Left ventricle myocardium inferior (tissue), 1 donor: ENCODE data around the gene NT5DC1. TPM values are rescaled to one million over a fixed set of nuclear protein-coding genes. Genes with fewer than 3 reads are reported as not detected.
"Not testable (repeated sequence)": the region's sequence is repeated elsewhere in the genome, so short reads cannot be mapped to it uniquely, and the experiment has no call there.

ENCODE experiments used
- DNase-seq: peaks from one replicate; pipeline ENCODE4 v3.0.0-alpha.2; 2020
- H3K27ac ChIP-seq: fragments of 200-600 bp; replicated peaks from 2 replicates; pipeline ENCODE4 v1.8.0; 2021
- H3K27me3 ChIP-seq: fragments of 200-600 bp; 2 replicates; pipeline ENCODE4 v1.8.0; 2021; ENCODE audit warnings: low read depth
- H3K36me3 ChIP-seq: fragments of 200-600 bp; 2 replicates; pipeline ENCODE4 v1.8.0; 2021
- H3K4me1 ChIP-seq: fragments of 200-600 bp; 2 replicates; pipeline ENCODE4 v1.8.0; 2021
- H3K4me3 ChIP-seq: fragments of 200-600 bp; 2 replicates; pipeline ENCODE4 v1.8.0; 2021; ENCODE audit warnings: mild to moderate bottlenecking, moderate library complexity
- H3K9me3 ChIP-seq: fragments of 200-600 bp; replicated peaks from 2 replicates; pipeline ENCODE4 v1.8.0; 2021
- intact Hi-C: fragments of 100-400 bp; cut with micrococcal nuclease; formaldehyde crosslinking; loops from one replicate; pipeline ENCODE4 v1.11.0; 2022
- total RNA-seq: library from RNA; stranded (reverse); fragmentation: NEBNext Ultra II Directional; extraction: Animal tissue kit (Norgen Biotek cat#: 25700); gene quantifications from one replicate; pipeline ENCODE4 v1.2.1, GENCODE V29; 2021
- TF ChIP-seq, protein P1 (sequence below): fragments of 200-600 bp; IDR thresholded peaks from 2 replicates; pipeline ENCODE4 v1.8.0; 2021; ENCODE audit warnings: antibody characterized with exemption, mild to moderate bottlenecking, borderline replicate concordance
- donor health status: DM: no; HTN: yes; CAD: no; lungs with severe emphysema.

Gene NT5DC1
- total RNA-seq, 1 donor from 2014 or later = 64.3 TPM

GRCh38 chr6:116279232-116280160 lies 178.8 kb downstream of the NT5DC1 start, which contains the start of gene TSPYL1:
Gene TSPYL1 (minus strand): TSS chr6:116279930. CDS start chr6:116279830, 100 bp downstream.
- H3K27me3 ChIP-seq = no peaks in the 10 kb centered on the region
- H3K27ac ChIP-seq = peak within 1 kb of the TSS; percentile 96
- peak; percentile 96 for DNase-seq
- no peaks in the 10 kb centered on the region for H3K9me3 ChIP-seq
- peaks cover 67% of the 10 kb centered on the region for H3K4me1 ChIP-seq
- H3K36me3 ChIP-seq = peaks cover 10% of the 10 kb centered on the region
- TF ChIP-seq, protein P1, sequence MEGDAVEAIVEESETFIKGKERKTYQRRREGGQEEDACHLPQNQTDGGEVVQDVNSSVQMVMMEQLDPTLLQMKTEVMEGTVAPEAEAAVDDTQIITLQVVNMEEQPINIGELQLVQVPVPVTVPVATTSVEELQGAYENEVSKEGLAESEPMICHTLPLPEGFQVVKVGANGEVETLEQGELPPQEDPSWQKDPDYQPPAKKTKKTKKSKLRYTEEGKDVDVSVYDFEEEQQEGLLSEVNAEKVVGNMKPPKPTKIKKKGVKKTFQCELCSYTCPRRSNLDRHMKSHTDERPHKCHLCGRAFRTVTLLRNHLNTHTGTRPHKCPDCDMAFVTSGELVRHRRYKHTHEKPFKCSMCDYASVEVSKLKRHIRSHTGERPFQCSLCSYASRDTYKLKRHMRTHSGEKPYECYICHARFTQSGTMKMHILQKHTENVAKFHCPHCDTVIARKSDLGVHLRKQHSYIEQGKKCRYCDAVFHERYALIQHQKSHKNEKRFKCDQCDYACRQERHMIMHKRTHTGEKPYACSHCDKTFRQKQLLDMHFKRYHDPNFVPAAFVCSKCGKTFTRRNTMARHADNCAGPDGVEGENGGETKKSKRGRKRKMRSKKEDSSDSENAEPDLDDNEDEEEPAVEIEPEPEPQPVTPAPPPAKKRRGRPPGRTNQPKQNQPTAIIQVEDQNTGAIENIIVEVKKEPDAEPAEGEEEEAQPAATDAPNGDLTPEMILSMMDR = no peak
- peak within 1 kb of the TSS; percentile 85 for H3K4me3 ChIP-seq
- intact Hi-C loops = no loop called here

- peak overlapping the region; percentile 96 for H3K27ac ChIP-seq
- no peaks in the 10 kb centered on the region for H3K27me3 ChIP-seq
- intact Hi-C loops = no loop called here
- no peaks in the 10 kb centered on the region for H3K9me3 ChIP-seq
- H3K36me3 ChIP-seq = peaks cover 8% of the 10 kb centered on the region
- no peak for DNase-seq
- peaks cover 58% of the 10 kb centered on the region for H3K4me1 ChIP-seq
- TF ChIP-seq, protein P1 = no peak
- H3K4me3 ChIP-seq = peak overlapping the region; percentile 85
These were observed 179.7 kb downstream of the NT5DC1 start for GRCh38 chr6:116280161-116280932.

- peak overlapping the region; percentile 96 for H3K27ac ChIP-seq
- peak overlapping the region; percentile 85 for H3K4me3 ChIP-seq
- no peaks in the 10 kb centered on the region for H3K9me3 ChIP-seq
- no peaks in the 10 kb centered on the region for H3K27me3 ChIP-seq
- DNase-seq = no peak
- TF ChIP-seq, protein P1 = no peak
- H3K4me1 ChIP-seq = peaks cover 52% of the 10 kb centered on the region
- H3K36me3 ChIP-seq = peaks cover 8% of the 10 kb centered on the region
- intact Hi-C loops = no loop called here
These were observed 180.3 kb downstream of the NT5DC1 start for GRCh38 chr6:116280933-116281316.

DNA sequence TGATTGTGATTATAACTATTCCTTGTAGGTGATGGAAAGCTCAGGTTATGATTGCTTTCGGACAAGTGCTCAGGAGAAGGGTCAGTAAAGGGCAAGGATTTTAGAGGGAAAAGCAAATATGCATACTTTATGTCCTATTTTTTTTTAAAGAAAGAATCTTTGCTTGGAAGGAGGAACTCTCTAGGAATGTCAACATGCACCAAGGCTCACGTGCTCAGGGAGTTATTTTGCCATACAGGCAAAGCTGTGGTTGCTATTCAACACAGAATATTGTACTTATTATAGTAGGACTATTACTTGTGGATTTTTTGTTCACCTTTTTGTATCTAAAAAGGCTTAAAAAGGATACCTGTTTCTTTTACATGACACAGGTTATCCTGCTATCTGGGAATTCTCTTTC lies 182.0 kb downstream of the NT5DC1 start:
- Histone ChIP-seq H3K36me3 (peaks cover 8% of the 10 kb centered on the region), H3K9me3 (no peaks in the 10 kb centered on the region), H3K4me3 (no peak overlapping the region), H3K27me3 (no peaks in the 10 kb centered on the region), H3K4me1 (peaks cover 35% of the 10 kb centered on the region), H3K27ac (no peak overlapping the region)
- TF ChIP-seq, protein P1 = no peak
- no peak for DNase-seq
- intact Hi-C loops = no loop called here

GRCh38 chr6:116283191-116283590 lies 182.5 kb downstream of the NT5DC1 start:
- DNase-seq = no peak
- intact Hi-C loops = no loop called here

DNA sequence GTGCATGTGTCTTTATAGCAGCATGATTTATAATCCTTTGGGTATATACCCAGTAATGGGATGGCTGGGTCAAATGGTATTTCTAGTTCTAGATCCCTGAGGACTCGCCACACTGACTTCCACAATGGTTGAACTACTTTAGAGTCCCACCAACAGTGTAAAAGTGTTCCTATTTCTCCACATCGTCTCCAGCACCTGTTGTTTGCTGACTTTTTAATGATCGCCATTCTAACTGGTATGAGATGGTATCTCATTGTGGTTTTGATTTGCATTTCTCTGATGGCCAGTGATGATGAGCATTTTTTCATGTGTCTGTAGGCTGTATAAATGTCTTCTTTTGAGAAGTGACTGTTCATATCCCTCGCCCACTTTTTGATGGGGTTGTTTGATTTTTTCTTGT lies 184.3 kb downstream of the NT5DC1 start:
- not testable (repeated sequence) for DNase-seq, H3K27me3 ChIP-seq, H3K27ac ChIP-seq, H3K36me3 ChIP-seq, H3K4me3 ChIP-seq, H3K9me3 ChIP-seq
- peaks cover 14% of the 10 kb centered on the region for H3K4me1 ChIP-seq
- intact Hi-C loops = loop anchor here (5.0 kb wide), 1 partner anchor 247 kb away; no protein-coding TSS in a partner anchor

More at GRCh38 chr6:116283191-116283590, 182.5 kb downstream of the NT5DC1 start:
- H3K36me3 ChIP-seq = peaks cover 4% of the 10 kb centered on the region
- TF ChIP-seq, protein P1 = no peak
- H3K9me3 ChIP-seq = no peaks in the 10 kb centered on the region
- no peak overlapping the region for H3K27ac ChIP-seq
- no peaks in the 10 kb centered on the region for H3K27me3 ChIP-seq
- peaks cover 30% of the 10 kb centered on the region for H3K4me1 ChIP-seq
- H3K4me3 ChIP-seq = no peak overlapping the region
